CD4-positive, alpha-beta T cell treated with Interleukin-4 for 4 hours (primary cell): ENCODE results near the gene SLC22A15.
"Not testable (repeated sequence)": the region's sequence is repeated elsewhere in the genome, so short reads cannot be mapped to it uniquely, and the experiment has no call there.

ENCODE experiments used
- DNase-seq: peaks from one replicate; pipeline ENCODE4 v3.0.0-alpha.2; 2020

The SLC22A15 gene

DNA sequence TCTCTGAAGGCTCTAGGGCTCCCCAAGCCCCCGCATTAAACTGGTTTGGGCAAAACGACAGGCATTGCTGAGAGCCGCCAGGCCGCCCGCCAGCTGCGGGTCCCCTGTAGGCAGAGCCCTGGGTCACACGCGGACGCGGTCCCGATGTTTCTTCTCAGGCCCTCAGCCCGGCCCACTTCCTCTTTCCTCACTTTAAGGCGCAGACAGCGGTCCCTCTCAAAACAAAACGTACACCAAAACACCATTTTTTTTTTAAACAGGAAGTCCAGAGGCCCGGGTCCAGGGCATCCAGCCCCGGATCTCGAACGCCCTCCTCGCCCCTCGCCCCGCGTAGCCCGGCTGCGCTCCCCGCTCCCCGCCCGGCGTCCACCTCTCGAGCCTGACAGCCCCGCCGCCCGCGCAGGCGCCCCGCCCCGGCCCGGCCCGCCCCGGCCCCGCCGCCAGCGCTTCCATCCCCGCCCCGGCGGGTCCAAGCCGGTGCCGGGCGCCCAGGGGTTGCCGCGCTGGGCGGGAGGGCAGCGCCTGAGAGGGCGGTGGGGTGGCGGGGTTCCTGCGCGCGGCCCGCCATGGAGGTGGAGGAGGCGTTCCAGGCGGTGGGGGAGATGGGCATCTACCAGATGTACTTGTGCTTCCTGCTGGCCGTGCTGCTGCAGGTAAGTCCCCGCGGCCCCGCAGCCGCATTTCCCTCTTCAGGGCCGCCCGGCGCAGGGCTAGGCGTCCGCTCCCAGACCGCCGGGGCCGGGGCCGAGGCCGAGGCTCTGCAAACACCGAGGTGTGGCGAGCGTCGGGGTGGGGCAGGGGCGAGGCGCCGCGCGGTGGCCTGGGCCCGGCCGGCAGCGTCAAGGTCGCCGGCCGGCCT, at the start of gene SLC22A15:
SLC22A15 (plus strand) TSS at position 452 of the 859 bp plus-strand sequence; CDS start at position 567, 115 bp downstream.
- peak; percentile 18 for DNase-seq

- DNase-seq, result no peak
Measured at GRCh38 chr1:115927971-115928370, 48.3 kb upstream of the SLC22A15 start.

DNA sequence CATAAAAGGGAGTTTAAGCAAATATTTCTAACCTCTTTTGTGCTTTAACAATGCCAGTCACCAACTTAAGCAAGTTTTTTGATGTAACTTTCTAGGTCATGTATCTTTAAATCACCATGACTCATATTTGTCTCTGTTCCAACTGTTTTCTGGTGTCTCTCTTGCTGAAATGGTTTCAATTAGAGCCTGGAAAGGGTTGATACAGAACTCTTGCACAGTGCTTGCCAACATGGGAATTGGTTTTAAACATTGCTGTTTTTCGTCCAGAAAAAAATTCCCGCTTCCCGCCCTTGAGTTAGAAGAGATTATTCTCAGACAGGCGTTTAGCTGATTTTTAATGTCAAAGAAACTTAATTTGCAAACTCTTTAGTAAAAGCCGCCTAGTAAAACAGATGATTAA, 46.4 kb upstream of the SLC22A15 start:
- DNase-seq, result no peak

DNA sequence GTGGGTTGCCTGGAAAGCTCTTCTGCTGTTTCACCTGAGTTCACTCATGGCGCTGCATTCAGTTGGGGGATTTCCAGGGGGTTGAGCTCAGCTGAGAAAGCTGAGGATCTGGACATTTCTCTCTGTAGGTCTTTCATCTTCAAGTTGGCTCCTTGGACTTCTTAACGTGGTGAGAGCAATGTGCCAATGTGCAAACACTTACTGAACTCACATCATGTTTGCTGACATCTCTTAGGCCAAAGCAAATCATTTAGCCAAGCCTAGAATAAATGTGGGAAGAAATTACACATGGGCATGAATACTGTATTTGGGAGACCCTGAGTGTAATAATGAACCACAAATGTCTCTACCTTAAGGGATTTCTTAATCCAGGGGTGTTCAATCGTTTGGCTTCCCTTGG, 42.7 kb upstream of the SLC22A15 start:
- DNase-seq, result no peak

- no peak for DNase-seq
Measured at GRCh38 chr1:115939455-115939854, 36.9 kb upstream of the SLC22A15 start.

- no peak for DNase-seq
Measured at GRCh38 chr1:115946116-115946515, 30.2 kb upstream of the SLC22A15 start.

DNA sequence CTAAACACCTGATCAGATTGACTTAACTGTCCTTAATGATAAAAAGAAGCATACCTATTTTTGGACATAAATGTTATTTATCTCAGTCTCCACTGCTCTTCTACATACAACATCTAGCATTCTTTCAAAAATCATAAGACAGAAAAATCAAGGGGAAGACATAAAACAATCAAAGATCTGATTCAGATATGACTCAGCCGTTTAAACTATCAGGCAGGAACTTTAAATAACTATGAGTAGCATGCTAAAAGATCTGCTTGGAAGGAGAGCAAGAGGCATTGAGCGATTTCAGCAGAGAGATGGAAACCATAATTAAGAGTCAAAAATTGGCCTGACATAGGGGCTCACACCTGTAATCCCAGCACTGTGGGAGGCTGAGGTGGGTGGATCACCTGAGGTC, 27.2 kb upstream of the SLC22A15 start:
- no peak for DNase-seq

- DNase-seq, result no peak
Measured at GRCh38 chr1:115951560-115951959, 24.8 kb upstream of the SLC22A15 start.

GRCh38 chr1:115952547-115952946, 23.8 kb upstream of the SLC22A15 start:
- DNase-seq, result no peak

DNA sequence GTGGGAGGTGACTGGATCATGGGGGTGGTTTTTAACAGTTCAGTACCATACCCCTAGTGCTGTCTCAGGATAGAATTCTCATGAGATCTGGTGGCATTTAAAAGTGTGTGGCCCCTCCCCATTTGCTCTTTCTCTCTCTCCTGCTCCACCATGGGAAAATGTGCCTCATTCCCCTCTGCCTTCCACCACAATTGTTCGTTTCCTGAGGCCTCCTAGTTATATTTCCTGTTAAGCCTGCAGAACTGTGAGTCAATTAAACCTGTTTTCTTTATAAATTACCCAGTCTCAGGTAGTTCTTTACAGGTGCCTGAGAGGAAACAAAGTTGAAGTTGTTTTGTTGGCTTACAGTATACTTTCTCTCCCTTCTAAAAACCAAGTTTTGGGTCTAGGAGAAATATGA, 23.1 kb upstream of the SLC22A15 start:
- DNase-seq, result no peak

DNA sequence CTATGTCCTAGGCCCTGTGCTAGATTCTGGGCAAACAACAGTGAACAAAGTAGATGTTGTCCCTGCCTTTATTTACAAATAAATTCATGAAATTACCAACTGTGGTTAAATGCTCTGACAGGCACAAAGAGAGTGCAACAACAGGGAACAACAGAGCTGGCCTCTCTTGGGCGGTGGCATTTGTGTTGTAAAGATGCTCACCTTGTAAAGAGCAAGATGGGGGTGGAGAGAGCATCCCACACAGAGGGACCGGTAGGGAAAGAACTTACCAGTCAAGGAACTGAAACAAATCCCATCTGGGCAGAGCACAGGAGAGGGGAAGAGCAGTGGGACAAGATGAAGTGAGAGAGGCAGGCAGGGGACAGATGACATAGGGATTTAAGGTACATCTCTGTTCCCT, 21.6 kb upstream of the SLC22A15 start:
- no peak for DNase-seq

DNA sequence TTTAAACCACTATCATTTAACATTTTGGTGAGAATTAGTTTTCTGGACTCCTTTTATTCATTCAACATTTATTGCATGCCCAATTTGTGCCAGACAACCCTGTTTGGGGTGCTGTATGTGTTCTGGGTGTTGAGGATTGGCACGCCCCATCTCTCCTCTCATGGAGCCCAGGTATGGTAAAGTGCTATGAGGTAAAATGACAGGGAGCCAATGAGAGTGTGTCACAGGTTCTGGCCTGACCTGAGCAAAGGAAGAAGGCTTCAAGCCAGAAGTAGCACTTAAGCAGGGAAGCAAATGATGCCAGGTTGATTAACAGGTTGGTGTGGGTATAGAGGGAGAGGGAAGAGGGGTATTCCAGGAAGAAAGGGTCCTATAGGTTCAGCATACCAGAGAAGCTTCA, 21.1 kb upstream of the SLC22A15 start:
- DNase-seq, result no peak

- DNase-seq, result no peak
Measured at GRCh38 chr1:115958866-115959265, 17.4 kb upstream of the SLC22A15 start.

DNA sequence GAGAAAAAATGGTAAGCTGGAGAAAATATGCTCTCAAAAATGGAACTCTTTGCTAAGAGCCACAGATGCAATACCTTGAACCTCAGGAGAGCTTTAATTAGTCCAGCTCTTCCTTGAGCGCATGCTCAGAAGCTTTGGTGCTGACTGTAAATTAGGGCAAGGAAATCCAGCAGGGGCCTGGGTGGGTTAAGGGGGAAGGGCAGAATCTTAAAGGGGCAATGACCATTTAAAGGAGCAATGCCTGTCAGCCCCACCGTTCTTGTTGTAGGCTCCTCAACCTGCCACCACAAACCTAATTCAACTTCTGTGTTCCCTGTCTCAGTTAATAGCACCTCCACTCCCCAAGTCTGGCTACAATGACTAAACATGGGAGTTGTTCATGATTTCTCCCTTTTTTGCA, 6.8 kb upstream of the SLC22A15 start:
- no peak for DNase-seq

DNA sequence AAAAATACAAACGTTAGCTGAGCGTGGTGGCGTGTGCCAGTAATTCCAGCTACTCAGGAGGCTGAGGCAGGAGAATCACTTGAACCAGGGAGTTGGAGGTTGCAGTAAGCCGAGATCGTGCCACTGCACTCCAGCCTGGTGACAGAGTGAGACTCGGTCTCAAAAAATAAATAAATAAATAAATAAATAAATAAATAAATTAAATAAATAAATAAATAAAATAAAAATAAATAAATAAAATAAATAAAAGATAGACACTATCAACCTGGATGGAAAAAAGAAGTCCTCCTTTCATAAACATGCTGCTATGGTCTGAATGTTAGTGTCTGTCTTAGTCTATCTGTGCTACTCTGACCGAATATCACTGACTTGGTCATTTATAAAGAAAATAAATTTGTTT, 4.5 kb upstream of the SLC22A15 start:
- not testable (repeated sequence) for DNase-seq

DNA sequence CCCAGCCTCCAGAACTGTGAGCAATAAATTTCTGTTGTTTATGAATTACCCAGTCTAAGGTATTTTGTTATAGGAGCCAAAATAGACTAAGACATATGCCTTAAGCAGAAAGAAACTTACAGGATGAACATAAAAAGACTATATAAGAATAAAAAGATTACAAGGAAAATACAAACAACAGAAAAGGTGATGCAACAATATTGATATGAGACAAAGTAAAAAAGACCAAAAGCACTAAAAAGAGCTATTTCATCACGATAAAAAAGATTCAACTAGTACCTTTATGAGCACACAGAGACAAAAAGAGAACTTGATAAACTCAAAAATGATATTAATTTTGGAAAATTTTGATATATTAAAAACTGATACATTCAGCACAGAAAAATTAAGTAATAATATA, 3.2 kb upstream of the SLC22A15 start:
- no peak for DNase-seq

- no peak for DNase-seq
Measured at GRCh38 chr1:115975569-115976061, 698 bp upstream of the SLC22A15 start.

GRCh38 chr1:115976921-115977498, 697 bp downstream of the SLC22A15 start:
- no peak for DNase-seq

GRCh38 chr1:115977499-115978258, 1.4 kb downstream of the SLC22A15 start:
- no peak for DNase-seq

DNA sequence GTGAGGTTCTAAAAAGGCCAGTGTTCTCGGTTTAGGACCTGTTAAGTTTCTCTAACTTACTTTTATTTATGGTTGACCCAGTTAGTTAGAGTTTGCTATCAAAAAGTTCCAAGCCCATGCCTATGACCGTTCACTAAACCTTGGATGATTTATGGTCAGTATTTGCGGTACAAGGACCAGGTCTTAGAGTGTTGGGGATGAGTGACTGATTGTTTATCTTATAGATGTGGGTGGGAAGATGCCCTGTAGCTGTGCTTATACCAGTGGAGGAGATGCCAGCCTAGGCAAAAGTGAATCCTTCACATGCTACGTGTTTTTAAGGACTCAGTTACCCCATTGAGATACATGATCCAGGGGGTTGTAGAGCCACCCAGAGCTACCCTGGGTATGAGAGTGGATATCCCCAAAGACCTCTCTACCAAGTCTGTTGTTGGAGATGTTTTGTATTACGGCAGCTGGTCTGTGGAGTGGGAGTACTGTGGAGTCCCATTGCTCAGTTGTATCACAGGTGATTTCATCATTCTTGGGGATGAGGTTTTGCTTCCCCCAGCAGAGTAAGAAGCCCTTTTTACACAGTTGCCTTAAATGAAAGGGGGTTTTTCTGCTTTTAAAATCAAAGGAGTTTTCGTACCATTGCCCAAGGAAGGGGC, 2.1 kb downstream of the SLC22A15 start:
- no peak for DNase-seq

DNA sequence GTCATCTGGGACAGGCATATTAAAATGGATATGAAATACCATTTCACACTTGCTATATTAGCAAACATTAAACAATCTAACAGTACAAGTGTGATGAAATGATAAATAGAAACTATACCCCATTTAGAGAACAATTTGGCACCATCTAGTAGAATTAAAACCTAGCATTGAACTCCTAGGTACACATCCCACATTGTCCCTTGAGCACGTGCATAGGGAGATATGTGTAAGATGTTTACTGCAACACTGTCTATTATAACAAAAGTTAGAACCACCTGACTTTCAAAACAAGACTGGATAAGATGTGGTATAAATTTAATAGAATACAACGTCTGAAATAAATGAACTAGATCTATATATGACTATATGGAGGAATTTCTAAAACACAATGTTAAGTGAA, 3.8 kb downstream of the SLC22A15 start:
- DNase-seq, result no peak

DNA sequence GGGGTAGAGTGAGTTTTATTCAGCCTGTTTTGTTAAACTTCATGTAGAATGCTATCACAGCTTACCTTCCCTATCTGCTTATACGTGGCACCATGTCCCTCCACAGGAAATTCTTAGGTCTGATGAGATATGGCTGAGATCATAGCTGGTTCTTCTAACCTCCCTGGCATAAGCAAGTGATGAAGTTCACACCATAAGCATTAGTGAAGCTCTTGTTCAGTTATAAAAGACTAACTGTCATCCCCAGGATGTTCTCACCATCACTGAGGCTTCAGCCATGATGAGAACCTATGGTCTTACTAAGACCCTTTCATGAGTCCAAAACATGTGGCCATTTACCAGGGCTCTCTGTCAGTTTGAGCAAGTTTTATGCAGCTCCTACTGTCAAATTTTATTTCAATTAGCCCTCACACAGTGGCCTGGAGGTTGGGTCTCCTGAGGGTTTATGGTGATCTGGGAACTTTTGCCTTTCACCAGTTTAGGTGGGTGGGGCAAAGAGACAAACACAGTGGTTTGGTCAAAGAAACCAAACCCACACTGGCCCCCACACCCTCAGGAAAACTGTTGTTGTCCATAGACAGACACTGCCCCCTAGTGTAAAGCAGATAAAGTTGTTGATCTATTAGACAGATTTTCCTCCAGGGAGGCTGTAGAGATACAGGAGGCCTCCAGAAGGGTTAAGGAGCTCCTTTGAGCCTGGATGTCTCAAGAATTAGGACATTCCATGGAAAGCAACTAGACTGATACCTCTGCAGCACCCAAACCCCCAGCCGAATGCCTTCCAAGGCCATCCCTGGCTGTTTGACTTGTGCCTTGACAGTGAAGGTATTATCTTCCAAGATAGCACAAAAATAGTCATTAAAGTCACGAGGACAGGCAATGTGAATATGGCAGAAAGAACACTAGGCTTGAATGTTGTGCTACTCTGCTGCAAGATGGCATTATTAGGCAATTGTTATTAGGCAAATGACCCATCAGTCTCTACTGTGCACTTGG, 5.0 kb downstream of the SLC22A15 start:
- DNase-seq, result peak; percentile 21
